ENCODE data around the gene PSME1. TPM values are rescaled to one million over a fixed set of nuclear protein-coding genes. Genes with fewer than 3 reads are reported as not detected.

Gene PSME1
- total RNA-seq, 1 donor from 2014 or later: 32.7 TPM

GRCh38 chr14:24151404-24152080 lies 15.5 kb downstream of the PSME1 start:
- Mint-ChIP-seq H3K36me3 (peaks cover 14% of the 10 kb centered on the region), H3K9me3 (no peaks in the 10 kb centered on the region), H3K27me3 (ENCODE audit: insufficient read depth, low read depth) (no peaks in the 10 kb centered on the region), H3K4me1 (peaks cover 10% of the 10 kb centered on the region), H3K4me3 (peak overlapping the region; percentile 20), H3K27ac (no peak overlapping the region)
- Histone ChIP-seq H3K27ac (no peak overlapping the region), H3K4me1 (peaks cover 7% of the 10 kb centered on the region), H2AFZ (replicated peaks) (no peak overlapping the region), H3K4me2 (no peak overlapping the region), H3K27me3 (no peaks in the 10 kb centered on the region), H3K9ac (no peak overlapping the region), H3K4me3 (no peak overlapping the region), H3K79me2 (ENCODE audit: low read depth) (peaks cover 23% of the 10 kb centered on the region), H3K36me3 (peaks cover 4% of the 10 kb centered on the region), H3F3A (ENCODE audit: low read depth) (peaks cover 4% of the 10 kb centered on the region), H4K20me1 (ENCODE audit: low read depth) (peaks cover 15% of the 10 kb centered on the region), H3K9me3 (ENCODE audit: low read depth) (no peaks in the 10 kb centered on the region)
- DNase-seq (ENCODE audit: low spot score): no peak
- TF ChIP-seq EZH2 (IDR thresholded peaks at IDR 0.05) (no peak), EZH2phosphoT487 (IDR thresholded peaks at IDR 0.05) (no peak), CTCF (IDR thresholded peaks at IDR 0.05) (no peak)

GRCh38 chr14:24155100-24155499 lies 19.1 kb downstream of the PSME1 start:
- Histone ChIP-seq H3K79me2 (ENCODE audit: low read depth) (no peaks in the 10 kb centered on the region), H3K4me3 (no peak overlapping the region), H3F3A (ENCODE audit: low read depth) (peaks cover under 1% of the 10 kb centered on the region), H3K27ac (no peak overlapping the region), H3K27me3 (no peaks in the 10 kb centered on the region), H3K4me2 (no peak overlapping the region), H2AFZ (replicated peaks) (no peak overlapping the region), H3K9me3 (ENCODE audit: low read depth) (no peaks in the 10 kb centered on the region), H3K9ac (no peak overlapping the region), H3K4me1 (no peaks in the 10 kb centered on the region), H3K36me3 (peaks cover 4% of the 10 kb centered on the region), H4K20me1 (ENCODE audit: low read depth) (no peaks in the 10 kb centered on the region)
- H3K27me3 Mint-ChIP-seq (ENCODE audit: insufficient read depth, low read depth): peaks cover 2% of the 10 kb centered on the region
- no peak for TF ChIP-seq CTCF (IDR thresholded peaks at IDR 0.05)
- no peak for TF ChIP-seq EZH2phosphoT487 (IDR thresholded peaks at IDR 0.05)
- TF ChIP-seq EZH2 (IDR thresholded peaks at IDR 0.05): no peak
- no peak for DNase-seq (ENCODE audit: low spot score)
- H3K27ac Mint-ChIP-seq: no peak overlapping the region
- H3K4me3 Mint-ChIP-seq: no peak overlapping the region
- no peaks in the 10 kb centered on the region for H3K4me1 Mint-ChIP-seq
- H3K9me3 Mint-ChIP-seq: no peaks in the 10 kb centered on the region
- H3K36me3 Mint-ChIP-seq: peaks cover 16% of the 10 kb centered on the region

- Mint-ChIP-seq H3K36me3 (peaks cover 19% of the 10 kb centered on the region), H3K27ac (no peak overlapping the region)
- H3K36me3 ChIP-seq: peaks cover 4% of the 10 kb centered on the region
Observed at GRCh38 chr14:24156840-24157239, 20.8 kb downstream of the PSME1 start.

More at GRCh38 chr14:24156840-24157239, 20.8 kb downstream of the PSME1 start:
- H3K4me3 Mint-ChIP-seq: no peak overlapping the region
- H3K9me3 Mint-ChIP-seq: no peaks in the 10 kb centered on the region
- H3K4me2 ChIP-seq: no peak overlapping the region
- no peaks in the 10 kb centered on the region for H3K79me2 ChIP-seq (ENCODE audit: low read depth)
- H3K27me3 Mint-ChIP-seq (ENCODE audit: insufficient read depth, low read depth): peaks cover 2% of the 10 kb centered on the region
- H3K4me1 Mint-ChIP-seq: peaks cover 11% of the 10 kb centered on the region
- H3K9me3 ChIP-seq (ENCODE audit: low read depth): no peaks in the 10 kb centered on the region
- TF ChIP-seq EZH2 (IDR thresholded peaks at IDR 0.05) (no peak), EZH2phosphoT487 (IDR thresholded peaks at IDR 0.05) (no peak), CTCF (IDR thresholded peaks at IDR 0.05) (no peak)
- H3K27me3 ChIP-seq: no peaks in the 10 kb centered on the region
- H4K20me1 ChIP-seq (ENCODE audit: low read depth): peaks cover 5% of the 10 kb centered on the region
- DNase-seq (ENCODE audit: low spot score): no peak
- H3K9ac ChIP-seq: no peak overlapping the region
- H3F3A ChIP-seq (ENCODE audit: low read depth): peaks cover 8% of the 10 kb centered on the region
- no peaks in the 10 kb centered on the region for H3K4me1 ChIP-seq
- no peak overlapping the region for H3K27ac ChIP-seq
- H2AFZ ChIP-seq (replicated peaks): no peak overlapping the region
- no peak overlapping the region for H3K4me3 ChIP-seq
